HFF-Myc (cell line): ENCODE measurements around the gene SYNPO2.

ENCODE experiments used
- DNase-seq: peaks from one replicate; pipeline ENCODE4 v3.0.0-alpha.2; 2011; ENCODE audit warnings: low read depth; ENCODE audit errors: extremely low read depth
- H3K4me3 ChIP-seq: replicated peaks from 2 replicates; pipeline ENCODE4 v1.5.1; 2011; ENCODE audit warnings: low read depth, mild to moderate bottlenecking, control low read depth, low read length
- CTCF ChIP-seq: IDR thresholded peaks from 2 replicates; pipeline ENCODE4 v1.5.1; 2012; ENCODE audit warnings: mild to moderate bottlenecking, low read depth, low read length, control low read depth; ENCODE audit errors: missing control alignments

The SYNPO2 gene

GRCh38 chr4:118953276-118953675 is 64.6 kb downstream of the SYNPO2 start:
- TF ChIP-seq CTCF: no peak
- no peak overlapping the region for H3K4me3 ChIP-seq
- DNase-seq: no peak

GRCh38 chr4:118954246-118954645 is 65.6 kb downstream of the SYNPO2 start:
- H3K4me3 ChIP-seq: no peak overlapping the region
- DNase-seq: no peak
- TF ChIP-seq CTCF: peak; percentile 35

- H3K4me3 ChIP-seq: no peak overlapping the region
- DNase-seq: no peak
- no peak for TF ChIP-seq CTCF
Measured at GRCh38 chr4:118955515-118955914, 66.9 kb downstream of the SYNPO2 start.

GRCh38 chr4:118957722-118958445 is 69.2 kb downstream of the SYNPO2 start:
- TF ChIP-seq CTCF: no peak
- H3K4me3 ChIP-seq: no peak overlapping the region
- no peak for DNase-seq

GRCh38 chr4:118962540-118962939 is 73.9 kb downstream of the SYNPO2 start:
- no peak for TF ChIP-seq CTCF
- DNase-seq: no peak
- H3K4me3 ChIP-seq: no peak overlapping the region

- DNase-seq: no peak
- H3K4me3 ChIP-seq: no peak overlapping the region
- no peak for TF ChIP-seq CTCF
Measured at GRCh38 chr4:118964891-118965411, 76.3 kb downstream of the SYNPO2 start.
